GM18499 (cell line): ENCODE results near the gene PITHD1.
"Not testable (repeated sequence)": the region's sequence is repeated elsewhere in the genome, so short reads cannot be mapped to it uniquely, and the experiment has no call there.

Source experiments
- ATAC-seq: cut with Tn5 transposase; IDR thresholded peaks from one replicate; pipeline ENCODE4 v1.9.1; 2021; ENCODE audit warnings: moderate number of reproducible peaks; ENCODE audit not compliant: insufficient read depth, unreplicated experiment

Gene PITHD1

DNA sequence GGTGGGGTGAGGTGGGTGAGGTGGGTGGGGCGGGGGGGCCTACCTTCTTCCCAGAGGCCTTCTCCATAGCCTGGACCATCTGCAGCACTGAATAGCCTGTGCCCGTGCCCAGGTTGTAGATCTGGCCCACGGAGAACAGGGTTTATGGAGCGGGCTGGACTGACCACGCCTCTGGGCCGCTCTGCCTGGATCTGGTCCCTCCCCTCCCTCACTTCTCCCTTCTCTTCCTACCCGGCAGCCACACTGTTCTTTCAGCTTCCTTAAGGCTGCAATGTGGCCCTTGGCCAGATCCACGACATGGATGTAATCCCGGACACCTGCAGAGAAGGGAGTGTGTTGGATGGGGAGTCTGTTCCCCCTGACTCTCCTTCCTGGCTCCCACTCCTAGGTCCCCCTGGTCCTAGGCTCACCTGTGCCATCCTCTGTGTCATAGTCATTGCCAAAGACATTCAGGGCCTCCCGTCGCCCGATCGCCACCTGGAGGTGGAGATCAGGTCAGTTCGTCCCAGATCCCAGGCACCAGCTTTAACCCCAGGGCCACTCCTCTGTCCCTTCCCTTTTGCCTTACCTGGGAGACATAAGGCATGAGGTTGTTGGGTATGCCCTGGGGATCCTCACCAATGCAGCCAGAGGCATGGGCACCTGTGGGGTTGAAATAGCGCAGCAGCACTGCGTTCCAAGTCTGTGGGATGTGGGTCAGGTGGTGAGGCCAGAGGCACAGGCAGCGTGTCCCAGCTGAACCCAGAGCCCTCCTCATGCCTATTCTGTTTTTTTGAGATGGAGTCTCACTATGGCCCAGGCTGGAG, 18.5 kb downstream of the PITHD1 start:
- ATAC-seq: no peak

DNA sequence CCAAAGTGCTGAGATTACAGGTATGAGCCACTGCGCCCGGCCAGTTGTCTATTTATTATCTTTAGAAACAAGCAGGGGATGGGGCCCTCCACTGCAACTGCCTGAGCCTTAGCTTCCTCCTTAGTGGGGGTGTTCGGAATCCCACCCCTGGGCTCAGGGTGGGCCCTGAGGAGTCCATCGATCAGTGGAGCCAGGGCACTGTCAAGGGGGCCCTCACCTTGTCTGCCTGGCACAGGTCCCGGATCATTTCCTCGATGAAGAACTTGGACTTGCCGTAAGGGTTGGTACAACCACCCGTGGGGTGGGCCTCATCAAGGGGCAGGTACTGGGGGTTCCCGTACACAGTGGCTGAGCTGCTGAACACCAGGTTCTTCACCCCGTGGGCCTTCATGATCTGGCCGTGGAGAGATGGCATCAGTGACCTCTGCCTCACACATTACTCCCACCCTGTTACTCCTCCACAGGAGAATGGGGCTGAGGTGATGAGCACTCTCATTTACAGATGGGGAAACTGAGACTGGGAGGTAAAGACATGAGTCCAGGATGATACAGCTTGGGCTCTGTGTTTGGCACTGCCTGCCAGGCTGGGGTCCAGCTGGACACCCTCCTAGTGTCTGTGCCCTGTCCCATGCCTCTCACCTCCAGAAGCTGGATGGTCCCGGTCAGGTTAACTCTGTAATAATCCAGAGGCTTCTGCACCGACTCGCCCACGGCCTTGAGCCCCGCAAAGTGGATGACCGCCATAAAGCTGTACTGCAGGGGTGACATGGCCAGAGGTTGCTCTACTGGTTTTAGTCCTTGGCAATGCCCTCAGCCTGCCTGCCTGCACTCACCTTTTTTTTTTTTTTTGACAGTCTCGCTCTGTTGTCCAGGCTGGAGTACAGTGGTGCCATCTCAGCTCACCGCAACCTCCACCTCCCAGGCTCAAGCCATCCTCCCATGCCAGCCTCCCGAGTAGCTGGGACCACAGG, 19.5 kb downstream of the PITHD1 start:
- no peak for ATAC-seq

DNA sequence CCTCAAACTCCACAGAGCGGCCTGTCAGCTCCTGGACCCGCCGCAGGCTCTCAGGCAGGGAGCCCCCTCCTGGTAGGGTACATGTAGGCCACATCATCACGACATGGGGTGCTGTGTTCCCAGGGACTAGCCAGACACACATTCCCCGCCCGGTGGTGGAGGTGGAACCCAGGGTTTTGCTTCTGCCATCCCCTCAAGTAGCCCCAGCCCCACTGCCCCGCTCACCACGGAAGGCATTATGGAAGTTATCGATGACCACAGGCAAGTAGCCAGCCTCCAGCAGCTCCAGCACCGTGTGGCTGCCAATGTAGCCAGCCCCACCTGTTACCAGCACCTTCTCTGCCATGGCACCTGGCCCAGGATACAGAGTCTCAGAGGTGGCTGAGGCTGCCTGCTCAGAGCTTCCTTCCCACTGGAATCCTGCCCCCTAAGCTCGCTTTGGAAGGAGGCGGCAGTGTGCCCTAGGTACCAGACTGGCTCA, 20.5 kb downstream of the PITHD1 start:
- ATAC-seq: no peak

DNA sequence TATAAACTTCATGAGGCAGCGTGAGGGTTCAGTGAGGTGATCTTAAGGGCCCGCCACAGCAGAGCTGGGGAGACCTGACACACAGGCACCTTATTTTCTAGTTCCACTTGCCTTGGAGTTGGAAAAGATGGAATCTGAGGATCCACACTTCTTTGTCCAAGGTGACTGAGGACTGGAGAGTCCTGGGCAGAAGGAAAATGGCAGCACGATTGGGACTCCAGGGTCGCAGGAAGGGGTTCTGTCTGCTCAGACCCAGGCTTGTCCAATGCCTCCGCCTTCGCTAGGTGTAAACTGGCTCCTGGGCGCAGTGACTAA, 21.0 kb downstream of the PITHD1 start:
- no peak for ATAC-seq

DNA sequence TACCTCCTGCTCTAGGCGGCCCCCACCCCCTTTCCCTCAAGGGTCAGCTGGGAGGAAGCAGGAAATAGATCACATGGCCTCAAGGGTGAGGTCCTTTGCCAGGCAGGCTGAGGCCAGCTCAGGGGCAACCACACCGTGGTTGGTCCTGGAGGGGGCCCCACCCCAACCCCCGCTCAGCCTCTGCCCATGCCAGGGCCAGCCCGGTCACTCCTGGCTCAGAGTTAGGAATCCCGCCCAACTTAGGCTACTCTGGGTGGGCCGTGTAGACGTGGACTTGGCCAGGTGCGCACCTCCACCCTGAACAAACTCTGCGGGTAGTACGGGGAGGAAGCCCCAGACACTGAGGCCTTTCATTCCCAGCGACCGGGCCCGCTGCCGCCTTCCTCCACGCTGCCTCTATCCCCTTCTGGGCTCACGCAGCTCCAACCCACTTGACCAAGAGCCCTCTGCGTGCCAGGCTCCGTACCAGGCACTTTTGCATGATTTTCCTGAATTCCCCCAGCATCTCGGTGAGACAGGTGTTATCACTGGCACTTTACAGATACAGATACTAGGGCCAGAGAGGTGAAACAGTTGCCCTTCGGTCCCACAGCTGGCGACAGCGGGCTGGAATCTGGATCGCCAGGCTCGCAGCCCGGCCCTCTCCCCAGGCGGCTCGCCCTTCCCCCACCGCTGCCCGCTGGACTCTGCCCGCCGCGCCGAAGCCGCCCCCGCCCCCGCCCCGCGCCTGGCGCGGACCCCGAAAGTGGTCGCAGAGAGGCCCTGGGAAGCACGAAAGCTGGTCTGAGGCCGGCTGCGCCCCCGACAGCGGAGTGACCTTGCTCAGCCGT, 21.6 kb downstream of the PITHD1 start:
- ATAC-seq: no peak

DNA sequence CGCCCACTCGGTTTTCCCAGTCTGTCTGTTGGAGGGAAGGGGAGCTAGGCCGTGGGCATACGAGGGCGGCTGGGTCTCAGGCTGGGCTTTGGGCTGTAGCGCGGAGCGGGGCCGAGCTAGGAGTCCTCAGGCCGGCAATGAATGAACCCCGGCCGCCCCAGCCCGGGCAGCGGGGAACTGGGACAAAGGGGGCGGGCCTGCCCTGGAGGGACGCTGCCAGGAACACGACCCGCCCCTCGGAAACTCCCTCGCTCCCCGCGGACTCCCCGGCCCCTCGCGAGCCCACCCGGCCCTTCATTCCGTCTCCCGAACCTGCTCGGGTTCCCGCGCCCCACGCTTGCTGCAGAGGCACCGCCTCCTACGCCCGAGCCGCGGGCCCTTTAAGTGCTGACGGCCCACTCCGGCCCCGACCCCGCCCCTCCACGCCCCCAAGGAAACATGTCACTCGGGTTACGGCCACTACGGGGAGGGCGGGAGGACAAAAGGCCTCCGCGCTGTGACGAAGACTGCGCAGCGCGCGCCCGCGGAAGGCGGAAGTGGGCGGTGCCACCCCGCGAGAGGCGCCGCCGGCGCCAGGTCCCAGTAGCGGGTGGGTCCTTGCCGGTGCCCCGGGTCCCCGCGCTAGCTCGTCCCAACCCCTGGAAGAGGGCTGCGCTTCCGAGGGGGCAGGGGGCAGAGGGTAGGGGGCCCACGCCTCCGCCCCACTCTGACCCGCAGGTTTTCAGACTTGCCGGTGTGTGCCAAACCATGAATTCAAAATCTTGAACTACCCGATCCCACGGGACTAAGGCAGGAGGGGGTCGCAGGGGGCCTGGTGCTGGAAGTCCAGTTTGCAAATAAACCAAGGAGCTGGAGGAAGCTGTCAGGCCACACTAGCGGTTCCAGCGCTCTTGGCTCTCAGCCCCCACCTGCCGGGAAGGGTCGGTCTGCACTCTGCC, 22.5 kb downstream of the PITHD1 start, which contains the start of gene GALE:
Gene GALE, minus strand, starts transcription at position 355 of the 938 bp plus-strand sequence. CDS start 1,747 bp downstream, outside the sequence.
- ATAC-seq: no peak

DNA sequence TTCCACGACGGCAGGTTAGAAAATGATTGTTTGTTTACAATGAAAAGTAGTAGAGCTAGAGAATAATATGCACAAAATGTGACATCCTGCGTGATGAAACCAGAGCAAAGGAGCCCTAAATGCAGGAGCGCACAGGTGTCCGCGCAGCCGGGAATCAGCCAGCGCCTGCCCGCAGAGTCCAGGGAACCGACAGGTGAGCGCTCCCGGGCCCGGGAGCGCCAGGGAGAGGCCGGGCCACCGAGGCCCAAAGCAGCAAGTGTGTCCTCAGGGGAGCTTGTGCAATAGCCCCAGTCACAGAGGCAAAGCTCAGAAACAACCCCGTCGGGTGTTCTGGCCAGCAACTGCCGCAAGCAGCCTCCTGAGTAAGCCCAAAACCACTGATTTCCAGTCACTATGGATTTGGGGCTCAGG, 23.1 kb downstream of the PITHD1 start:
- no peak for ATAC-seq

DNA sequence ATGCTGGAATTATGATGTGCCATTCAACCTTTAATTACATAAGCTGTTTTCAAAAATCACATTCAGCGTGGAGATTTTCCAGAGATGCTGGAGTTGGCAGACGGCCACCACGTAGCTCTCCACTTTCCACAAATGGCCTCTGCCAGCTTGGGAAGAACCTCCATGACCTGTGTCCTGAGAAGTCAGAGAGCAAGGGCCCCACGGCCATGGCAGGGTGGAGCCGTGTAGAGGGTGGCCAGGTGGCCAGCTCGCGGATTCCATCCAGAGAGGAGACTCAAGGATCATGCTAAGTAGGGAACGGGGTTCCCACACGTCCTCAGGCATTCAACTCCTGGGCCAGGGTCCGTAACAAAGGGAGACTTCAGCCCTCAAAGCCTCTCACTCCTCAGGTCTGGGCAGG, 23.7 kb downstream of the PITHD1 start:
- no peak for ATAC-seq

DNA sequence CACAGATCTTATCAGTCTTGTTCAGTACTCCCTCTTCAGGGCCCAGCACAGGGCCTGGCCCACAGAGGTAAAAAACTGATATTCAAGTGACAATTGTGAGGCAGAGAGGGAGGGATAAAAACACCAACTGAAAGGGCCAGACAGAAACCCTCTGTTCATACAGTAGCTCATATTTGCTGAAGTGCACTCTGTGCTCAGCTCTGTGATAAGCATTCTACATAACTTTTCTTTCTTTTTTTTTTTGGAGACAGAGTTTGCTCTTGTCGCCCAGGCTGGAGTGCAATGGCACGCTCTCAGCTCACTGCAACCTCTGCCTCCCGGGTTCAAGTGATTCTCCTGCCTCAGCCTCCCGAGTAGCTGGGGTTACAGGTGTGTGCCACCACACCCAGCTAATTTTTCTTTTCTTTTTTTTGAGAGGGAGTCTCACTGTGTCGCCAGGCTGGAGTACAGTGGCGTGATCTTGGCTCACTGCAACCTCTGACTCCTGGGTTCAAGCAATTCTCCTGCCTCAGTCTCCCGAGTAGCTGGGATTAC, 24.7 kb downstream of the PITHD1 start:
- ATAC-seq: not testable (repeated sequence)

DNA sequence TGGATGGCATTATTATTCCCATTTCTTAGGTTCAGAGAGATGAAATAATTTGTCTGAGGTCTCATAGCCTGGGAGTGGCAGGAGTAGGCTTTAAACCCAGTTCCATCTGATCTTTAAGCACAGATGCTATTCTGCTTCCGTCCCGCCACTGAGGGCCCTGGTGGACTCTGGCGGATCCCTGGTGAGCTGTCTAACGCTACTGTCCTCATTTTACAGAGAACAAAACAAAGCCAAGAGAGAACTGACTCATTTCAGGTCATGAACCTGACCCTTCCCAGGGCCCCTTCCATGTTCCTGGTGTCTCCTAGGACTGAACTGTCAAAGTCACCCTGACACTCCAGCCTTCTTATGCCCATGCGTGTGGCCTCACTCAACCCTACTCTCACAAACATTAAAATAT, 25.5 kb downstream of the PITHD1 start:
- ATAC-seq: no peak

DNA sequence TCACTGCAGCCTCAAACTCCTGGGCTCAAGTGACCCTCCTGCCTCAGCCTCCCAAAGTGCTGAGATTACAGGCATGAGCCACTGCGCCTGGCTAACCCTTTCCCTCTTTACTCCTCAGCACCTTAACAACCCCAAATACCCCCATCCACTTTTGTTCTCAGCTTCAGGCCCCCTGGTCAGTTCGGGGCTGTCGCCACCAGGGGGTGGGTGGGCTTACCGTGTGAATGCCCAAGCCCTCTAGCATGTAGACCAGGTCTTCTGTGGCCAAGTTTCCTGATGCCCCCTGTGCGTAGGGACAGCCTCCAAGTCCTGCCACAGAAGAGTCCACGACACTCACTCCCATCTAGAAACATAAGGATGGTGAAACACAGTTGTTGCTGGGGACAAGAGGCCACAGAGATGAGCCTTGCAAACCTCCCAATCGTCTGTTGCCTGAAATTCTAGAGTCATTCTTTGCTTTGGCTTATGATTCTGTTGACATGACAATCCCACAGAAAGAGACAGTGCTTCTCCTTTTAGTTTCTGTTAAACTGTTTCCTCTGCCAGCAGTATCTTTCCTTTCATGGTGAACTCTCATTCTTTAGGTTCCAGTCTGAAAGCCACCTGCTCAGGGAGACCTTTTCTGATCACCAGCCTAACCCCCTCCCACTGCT, 26.1 kb downstream of the PITHD1 start:
- no peak for ATAC-seq

DNA sequence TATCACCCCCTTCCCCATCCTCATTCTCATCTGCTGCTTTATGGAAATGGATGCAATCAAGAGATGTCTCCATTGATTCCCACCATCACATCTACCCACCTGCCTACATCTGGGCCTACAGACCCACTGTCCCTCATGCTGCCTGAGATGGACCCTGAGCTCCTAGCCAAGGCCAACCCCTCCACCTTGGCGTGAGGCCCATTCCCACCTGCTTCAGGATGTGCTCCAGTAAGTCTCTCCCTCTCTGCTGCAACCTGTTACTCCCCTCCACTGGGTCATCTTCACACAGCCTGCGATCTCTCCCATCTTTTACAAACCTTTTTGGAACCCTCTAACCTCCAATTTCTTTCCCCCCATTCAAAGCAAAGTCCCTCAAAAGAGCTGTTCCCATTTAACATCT, 26.8 kb downstream of the PITHD1 start:
- ATAC-seq: no peak

DNA sequence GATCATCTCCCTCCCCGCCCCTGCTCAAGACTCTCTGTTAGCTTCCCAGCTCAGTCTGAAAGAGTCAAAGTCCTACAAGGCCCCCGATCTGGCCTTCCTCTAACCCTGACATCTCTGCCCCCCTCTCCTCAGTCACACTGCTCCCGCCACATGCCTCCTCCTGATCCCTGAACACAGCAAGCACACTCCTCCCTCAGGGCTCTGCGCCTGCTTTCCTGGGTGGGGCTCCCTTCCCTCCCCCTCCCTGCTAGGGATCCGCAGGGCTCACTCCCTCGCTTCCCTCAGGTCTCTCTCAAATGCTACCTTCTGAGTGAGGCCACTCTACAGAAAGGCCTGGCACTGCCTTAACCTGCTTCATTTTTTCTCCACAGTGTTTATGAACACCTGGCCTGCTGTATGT, 28.1 kb downstream of the PITHD1 start:
- no peak for ATAC-seq

DNA sequence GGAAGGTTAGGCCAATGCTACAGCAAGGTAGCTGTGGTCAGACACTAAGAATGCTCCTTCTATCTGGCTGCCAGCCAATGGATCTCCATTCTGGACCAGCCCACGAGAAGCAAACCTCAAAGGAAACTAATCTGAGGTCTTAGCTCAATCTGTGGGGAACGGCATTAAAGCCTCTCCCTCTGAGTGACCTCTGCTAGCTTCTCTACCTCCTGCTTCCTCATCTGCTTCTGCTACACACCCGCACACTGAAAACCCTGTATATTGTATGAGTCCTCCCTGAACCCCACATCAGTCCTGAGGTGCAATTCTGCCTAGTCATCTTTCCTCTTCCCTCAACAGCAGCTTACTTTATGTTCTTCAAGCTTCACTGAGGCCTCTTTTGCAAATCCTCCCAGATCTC, 29.2 kb downstream of the PITHD1 start:
- no peak for ATAC-seq

DNA sequence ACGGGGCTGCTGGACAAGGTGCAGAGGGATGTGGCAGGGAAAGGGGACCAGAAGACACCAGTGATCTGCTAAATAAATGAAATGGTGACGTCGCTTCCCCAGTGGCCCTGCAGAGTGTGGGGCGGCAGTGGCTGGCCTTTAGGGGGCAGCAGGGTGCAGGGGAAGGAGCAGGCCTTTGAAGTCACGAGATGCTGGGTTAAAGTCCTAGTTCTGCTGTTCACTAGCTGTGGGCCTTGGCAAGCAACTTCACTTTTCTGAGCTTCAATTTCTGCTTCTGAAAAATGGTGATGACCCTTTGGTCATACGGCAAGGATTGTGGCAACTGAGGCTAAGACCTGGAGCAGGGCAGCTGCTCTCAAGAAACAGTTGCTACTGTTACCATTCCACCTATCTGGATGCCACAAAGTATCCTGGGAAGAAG, 31.5 kb downstream of the PITHD1 start:
- ATAC-seq: no peak

DNA sequence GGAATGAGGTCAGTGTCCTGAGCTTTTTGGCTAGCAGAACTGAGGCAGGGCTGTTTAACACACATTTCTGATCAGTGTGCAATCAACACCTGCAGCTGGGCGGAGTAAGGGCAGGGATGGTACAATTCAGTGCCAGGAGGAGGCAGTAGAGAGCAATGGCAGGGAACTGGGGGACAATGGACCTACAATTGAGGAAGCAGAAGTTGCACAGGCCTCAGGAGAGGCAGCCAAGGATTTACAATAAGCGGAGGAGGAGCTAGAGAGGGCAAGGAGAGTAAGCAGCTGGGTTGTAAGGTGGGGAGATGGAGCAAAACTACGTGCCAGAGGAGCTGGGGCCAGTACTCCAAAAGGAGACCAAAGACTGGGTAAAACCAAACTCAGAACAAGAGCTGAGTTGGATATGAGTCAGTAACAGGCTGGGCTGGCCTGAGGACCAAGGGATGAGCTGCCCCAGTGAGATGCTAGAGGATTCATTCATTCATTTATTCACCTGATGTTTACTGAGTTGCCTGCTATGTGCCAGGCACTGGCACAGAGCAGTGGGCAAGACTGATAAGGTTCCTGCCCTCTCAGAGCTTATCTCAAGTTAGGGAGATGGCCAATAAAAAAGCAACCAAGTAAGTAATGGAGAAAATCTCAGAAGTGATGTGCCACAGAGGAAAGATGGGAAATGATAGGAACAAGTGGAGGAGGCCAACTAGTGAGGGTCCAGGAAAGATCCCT, 32.8 kb downstream of the PITHD1 start:
- no peak for ATAC-seq

DNA sequence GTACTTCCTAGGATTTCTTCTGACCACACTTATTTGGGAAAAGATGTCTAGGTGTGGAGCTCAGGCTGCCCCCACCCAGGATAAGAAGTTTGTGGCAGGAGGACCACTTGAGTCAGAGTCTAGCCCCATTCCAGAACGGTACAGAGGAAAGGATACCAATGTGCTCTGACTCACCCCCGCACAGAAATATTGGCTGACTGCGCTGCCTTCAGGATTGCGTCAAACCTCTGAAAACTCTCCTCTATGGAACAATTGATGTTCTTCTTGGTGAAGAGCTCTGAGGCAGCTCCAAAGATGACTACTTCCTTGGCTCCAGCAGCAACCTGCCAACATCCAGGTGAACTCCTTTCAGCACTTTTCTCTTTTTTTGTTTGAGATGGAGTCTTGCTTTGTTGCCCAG, 35.8 kb downstream of the PITHD1 start:
- ATAC-seq: no peak

DNA sequence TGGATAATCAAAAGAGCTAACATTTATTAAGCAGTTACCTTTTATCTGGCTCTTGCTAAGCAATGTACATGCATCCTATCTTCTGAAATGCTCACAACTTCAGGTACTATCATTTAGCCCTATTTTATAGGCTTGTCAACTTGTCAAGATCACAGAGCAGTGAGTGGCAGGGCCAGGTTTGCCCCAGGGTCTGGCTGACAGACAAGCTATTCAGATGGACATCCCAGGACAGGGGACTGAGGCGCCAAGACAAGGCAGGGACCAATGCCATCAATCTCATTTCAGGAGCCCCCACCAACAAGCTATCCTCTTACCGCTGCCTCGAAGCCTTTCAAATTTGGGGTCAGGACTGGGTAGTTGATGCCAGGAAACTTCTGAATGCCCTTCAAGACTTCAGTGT, 38.1 kb downstream of the PITHD1 start:
- ATAC-seq: no peak
